ENCODE results near the gene LDB3. TPM values are rescaled to one million over a fixed set of nuclear protein-coding genes. Genes with fewer than 3 reads are reported as not detected.

Gene LDB3
- total and polyA plus RNA-seq, 4 donors, result 0.66 to 4.3 (median 2.4) TPM

DNA sequence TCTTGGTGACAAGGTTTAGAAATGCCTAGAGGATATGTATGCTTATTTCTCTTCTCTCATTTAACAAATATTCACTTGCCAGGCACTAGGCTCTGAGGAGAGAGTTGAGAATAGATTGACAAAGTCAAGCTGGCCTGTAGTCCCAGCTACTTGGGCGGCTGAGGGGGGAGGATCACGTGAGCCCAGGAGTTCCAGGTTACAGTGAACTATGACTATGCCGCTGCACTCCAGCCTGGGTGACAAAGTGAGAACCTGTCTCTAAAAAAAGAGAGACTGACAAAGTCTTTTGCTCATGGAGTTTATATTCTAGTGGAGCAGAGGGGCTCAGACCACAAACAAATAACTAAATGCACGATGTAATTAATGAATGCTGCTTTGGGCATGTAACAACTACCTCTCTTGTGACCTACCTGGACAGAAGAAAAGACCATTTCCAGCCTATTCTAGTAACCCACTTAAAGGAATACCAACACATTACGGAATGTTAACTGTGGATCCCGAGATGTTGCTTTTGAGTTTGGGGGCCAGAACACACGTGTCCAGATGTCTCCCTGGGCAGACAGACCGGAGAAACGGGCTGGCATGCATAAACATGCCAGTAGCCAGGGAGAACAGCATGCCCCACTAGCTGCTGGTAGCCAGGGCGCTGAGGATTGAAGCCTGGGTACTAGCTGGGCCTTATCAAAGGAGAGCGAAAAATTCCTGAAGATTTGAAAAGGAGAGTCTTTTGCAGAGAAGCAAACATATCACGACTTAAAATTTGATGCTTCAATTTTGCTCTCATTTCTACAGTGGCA is 85.5 kb downstream of the LDB3 start:
- peaks cover 19% of the 10 kb centered on the region for H3K4me1 ChIP-seq (ENCODE audit: control insufficient read depth, insufficient read depth, low read length)
- no peak overlapping the region for H3K4me3 ChIP-seq (ENCODE audit: low read depth, low read length)
- no peak overlapping the region for H3K27ac ChIP-seq (ENCODE audit: low read depth, low read length)
- no peak for DNase-seq (ENCODE audit: low read depth in 4 of 6, low spot score in 6 of 6)
- 74% methylated on average over 10 of the region's 12 CpGs for WGBS (ENCODE audit: insufficient coverage)
- H3K27me3 ChIP-seq (ENCODE audit: control insufficient read depth, insufficient read depth, low read length), result no peaks in the 10 kb centered on the region
- peaks cover 2% of the 10 kb centered on the region for H3K36me3 ChIP-seq (ENCODE audit: control insufficient read depth, insufficient read depth, low read length)
- no peaks in the 10 kb centered on the region for H3K9me3 ChIP-seq (ENCODE audit: control insufficient read depth, insufficient read depth, low read length)

DNA sequence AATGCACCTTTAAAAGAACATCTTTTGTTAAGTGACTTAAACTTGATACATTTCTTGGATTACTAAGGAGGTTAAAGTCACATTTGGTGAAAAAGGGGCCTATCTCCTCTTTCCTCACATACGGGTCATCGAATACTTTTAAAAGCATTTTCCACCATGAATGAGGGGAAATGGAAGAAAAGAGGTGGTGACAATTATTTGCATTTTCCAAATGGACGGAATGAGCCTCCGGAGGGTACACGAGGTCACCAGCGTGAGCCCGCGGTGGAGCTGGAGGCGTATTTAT is 87.1 kb downstream of the LDB3 start:
- no peaks in the 10 kb centered on the region for H3K27me3 ChIP-seq (ENCODE audit: control insufficient read depth, insufficient read depth, low read length)
- H3K9me3 ChIP-seq (ENCODE audit: control insufficient read depth, insufficient read depth, low read length), result no peaks in the 10 kb centered on the region
- H3K4me3 ChIP-seq (ENCODE audit: low read depth, low read length), result peak overlapping the region; percentile 70
- peaks cover 19% of the 10 kb centered on the region for H3K4me1 ChIP-seq (ENCODE audit: control insufficient read depth, insufficient read depth, low read length)
- no peak for DNase-seq (ENCODE audit: low read depth in 4 of 6, low spot score in 6 of 6)
- H3K36me3 ChIP-seq (ENCODE audit: control insufficient read depth, insufficient read depth, low read length), result peaks cover 2% of the 10 kb centered on the region
- WGBS (ENCODE audit: insufficient coverage), result 0% methylated on average over 7 of the region's 9 CpGs
- peak overlapping the region; percentile 93 for H3K27ac ChIP-seq (ENCODE audit: low read depth, low read length)

DNA sequence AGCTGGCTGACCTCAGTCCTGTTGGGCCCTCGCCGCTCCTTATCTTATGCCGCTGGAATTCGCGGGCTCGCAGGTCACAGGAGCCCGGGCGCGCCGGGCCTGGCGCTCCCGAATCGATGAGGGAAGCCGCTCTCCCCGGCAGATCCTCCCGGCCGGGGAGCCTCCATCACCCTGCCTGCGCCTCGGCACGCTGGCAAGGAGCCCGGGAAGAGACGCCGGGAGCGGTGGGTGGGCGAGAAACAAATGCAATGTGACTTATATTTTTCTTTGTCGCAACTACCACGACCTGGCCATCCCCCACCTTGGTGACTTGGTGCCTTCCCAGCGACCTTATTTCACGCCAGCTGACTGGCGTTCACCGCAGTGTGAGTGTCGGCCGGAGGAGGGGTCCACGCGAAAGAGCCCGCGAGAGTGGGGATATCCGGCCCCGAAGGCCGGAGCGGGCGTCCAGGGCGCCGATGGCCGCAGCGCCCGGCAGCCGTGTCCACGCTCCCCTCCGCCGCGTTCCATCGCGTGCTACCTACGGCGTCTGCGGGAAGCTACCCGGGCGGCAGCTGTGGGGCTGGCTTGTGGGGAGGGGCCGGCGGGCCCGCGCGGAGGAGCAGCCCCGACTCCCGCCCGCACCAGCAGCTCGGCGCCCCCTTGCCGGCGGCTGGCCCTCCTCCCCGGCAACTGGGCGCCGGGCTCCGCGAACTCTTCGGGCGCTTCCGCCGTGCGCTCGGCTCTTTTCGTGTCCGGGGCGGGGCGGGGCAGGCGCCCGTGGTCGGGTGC is 87.6 kb downstream of the LDB3 start:
- WGBS (ENCODE audit: insufficient coverage), result 0% methylated on average over 81 of the region's 89 CpGs
- Histone ChIP-seq H3K36me3 (ENCODE audit: control insufficient read depth, insufficient read depth, low read length) (peaks cover 2% of the 10 kb centered on the region), H3K27ac (ENCODE audit: low read depth, low read length) (peak overlapping the region; percentile 93), H3K27me3 (ENCODE audit: control insufficient read depth, insufficient read depth, low read length) (no peaks in the 10 kb centered on the region), H3K4me3 (ENCODE audit: low read depth, low read length) (peak overlapping the region; percentile 70), H3K4me1 (ENCODE audit: control insufficient read depth, insufficient read depth, low read length) (peaks cover 19% of the 10 kb centered on the region), H3K9me3 (ENCODE audit: control insufficient read depth, insufficient read depth, low read length) (no peaks in the 10 kb centered on the region)
- peak in 5 of 6 donors; percentile 88 to 99 (median 94) for DNase-seq (ENCODE audit: low read depth in 4 of 6, low spot score in 6 of 6)

DNA sequence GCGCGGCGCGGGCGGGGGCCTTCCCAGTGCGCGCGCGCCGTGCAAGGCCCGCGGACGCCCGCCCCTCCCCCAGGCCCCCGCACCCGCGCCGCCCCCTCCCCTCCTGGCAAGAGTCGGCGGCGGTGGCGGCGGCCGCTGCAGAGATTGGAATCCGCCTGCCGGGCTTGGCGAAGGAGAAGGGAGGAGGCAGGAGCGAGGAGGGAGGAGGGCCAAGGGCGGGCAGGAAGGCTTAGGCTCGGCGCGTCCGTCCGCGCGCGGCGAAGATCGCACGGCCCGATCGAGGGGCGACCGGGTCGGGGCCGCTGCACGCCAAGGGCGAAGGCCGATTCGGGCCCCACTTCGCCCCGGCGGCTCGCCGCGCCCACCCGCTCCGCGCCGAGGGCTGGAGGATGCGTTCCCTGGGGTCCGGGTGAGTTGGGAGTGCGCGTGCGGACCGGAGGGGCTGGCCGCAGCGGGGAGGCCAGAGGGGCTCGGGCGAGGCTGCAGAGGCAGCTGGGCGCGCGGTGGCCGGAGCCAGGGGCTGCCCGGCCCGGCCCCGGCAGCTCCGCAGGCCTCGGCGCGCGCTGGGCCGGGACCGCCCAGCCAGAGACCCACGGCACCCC is 88.3 kb downstream of the LDB3 start, which contains the start of gene BMPR1A:
Gene BMPR1A (plus strand): TSS at position 109 of the 602 bp plus-strand sequence. CDS start 119,400 bp downstream, outside the sequence.
- Histone ChIP-seq H3K4me3 (ENCODE audit: low read depth, low read length) (peak within 1 kb of the TSS; percentile 88), H3K36me3 (ENCODE audit: control insufficient read depth, insufficient read depth, low read length) (peaks cover 2% of the 10 kb centered on the region), H3K27me3 (ENCODE audit: control insufficient read depth, insufficient read depth, low read length) (no peaks in the 10 kb centered on the region), H3K27ac (ENCODE audit: low read depth, low read length) (peak within 1 kb of the TSS; percentile 95), H3K9me3 (ENCODE audit: control insufficient read depth, insufficient read depth, low read length) (no peaks in the 10 kb centered on the region), H3K4me1 (ENCODE audit: control insufficient read depth, insufficient read depth, low read length) (peaks cover 19% of the 10 kb centered on the region)
- WGBS (ENCODE audit: insufficient coverage), result under 1% methylated on average over 79 of the region's 85 CpGs
- peak in 1 of 6 donors; percentile 74 for DNase-seq (ENCODE audit: low read depth in 4 of 6, low spot score in 6 of 6)

DNA sequence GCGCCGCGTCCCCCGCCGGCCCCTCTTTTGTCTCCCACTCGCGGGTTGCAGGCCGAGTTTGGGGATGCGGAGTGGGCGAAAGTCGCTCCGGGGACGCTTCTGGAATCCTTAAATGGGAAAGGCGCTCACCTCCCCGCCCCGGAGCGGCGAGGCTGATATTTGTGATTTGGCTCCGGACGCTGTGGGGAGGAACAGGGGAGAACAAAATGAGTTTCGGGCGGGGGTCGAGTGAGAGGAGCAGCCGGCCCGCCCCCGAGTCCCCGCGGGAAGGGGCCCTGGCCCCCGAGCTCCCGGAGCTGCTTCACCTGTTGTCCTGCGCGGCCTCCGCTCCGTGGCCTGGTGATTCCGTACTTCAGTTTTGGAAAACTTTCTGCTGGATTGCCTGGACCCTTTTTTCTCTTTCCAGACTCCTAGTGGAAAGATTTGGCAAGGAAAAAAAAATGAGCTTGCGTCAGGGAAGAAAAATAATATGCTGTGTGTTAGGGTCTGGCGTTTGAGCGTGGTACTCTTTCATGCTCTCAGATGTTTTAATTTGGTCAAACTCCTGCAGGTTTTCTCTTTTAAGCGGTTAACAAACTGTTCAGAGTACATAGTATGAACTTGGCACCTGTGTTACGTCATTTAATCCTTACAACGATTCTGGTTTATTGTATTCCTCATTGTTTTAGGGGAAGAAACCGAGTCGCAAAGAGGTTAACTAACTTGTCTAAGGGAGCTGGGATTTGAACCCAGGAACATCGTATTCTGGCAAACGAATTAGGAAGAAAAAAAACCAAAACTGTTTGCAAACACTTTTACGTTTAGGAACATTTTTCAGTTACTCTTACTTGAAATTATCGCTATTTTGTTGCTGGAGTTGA is 89.0 kb downstream of the LDB3 start:
- DNase-seq (ENCODE audit: low read depth in 4 of 6, low spot score in 6 of 6), result peak in 2 of 6 donors; percentile 66 to 79
- H3K4me3 ChIP-seq (ENCODE audit: low read depth, low read length), result peak overlapping the region; percentile 88
- no peaks in the 10 kb centered on the region for H3K27me3 ChIP-seq (ENCODE audit: control insufficient read depth, insufficient read depth, low read length)
- H3K9me3 ChIP-seq (ENCODE audit: control insufficient read depth, insufficient read depth, low read length), result no peaks in the 10 kb centered on the region
- peaks cover 19% of the 10 kb centered on the region for H3K4me1 ChIP-seq (ENCODE audit: control insufficient read depth, insufficient read depth, low read length)
- peaks cover under 1% of the 10 kb centered on the region for H3K36me3 ChIP-seq (ENCODE audit: control insufficient read depth, insufficient read depth, low read length)
- H3K27ac ChIP-seq (ENCODE audit: low read depth, low read length), result peak overlapping the region; percentile 95
- WGBS (ENCODE audit: insufficient coverage), result 0% methylated on average over 37 of the region's 47 CpGs

DNA sequence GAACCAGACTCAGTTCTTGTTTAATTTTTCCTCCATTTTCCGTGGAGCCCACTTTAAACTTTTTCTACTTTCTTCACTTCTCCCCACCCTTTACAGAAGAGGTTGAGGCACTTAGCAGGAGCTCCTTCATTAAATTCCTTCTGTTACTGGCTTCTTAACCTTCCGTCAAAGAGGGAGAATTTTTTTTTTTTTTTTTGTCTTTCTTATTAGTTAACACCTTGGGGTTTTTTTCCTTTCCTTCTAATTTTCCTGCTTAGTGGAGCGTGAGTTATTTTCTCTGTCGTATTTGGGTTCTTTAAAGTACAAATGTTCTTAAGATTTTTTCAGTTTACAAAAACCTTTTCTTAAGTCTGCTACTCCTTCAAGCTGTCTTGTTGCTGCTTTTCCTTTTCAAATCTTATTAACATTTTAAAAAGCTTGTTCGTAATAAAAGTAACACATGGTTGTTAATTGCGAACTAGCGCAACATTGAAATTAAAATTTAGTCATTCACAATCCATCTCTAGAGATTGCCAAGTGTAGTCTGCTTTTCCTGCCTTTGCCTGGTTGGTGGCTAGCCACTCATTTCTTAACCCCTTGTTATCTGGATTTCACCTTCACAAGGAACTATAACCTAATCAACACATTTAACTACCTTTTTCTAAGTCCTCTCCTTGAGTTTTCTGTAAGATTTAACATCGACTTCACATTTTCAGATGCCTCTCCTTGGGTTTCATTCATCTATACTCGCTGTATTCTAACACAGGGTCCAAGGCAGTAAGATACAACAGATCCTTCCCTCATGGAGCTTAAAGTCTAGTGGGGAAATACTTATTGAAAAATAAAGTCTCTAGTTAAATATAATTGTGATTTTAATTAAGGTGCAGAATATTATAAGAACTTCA is 90.1 kb downstream of the LDB3 start:
- peaks cover 19% of the 10 kb centered on the region for H3K4me1 ChIP-seq (ENCODE audit: control insufficient read depth, insufficient read depth, low read length)
- H3K27ac ChIP-seq (ENCODE audit: low read depth, low read length), result peak overlapping the region; percentile 95
- WGBS (ENCODE audit: insufficient coverage), result 7% methylated on average over 2 of the region's 9 CpGs
- H3K36me3 ChIP-seq (ENCODE audit: control insufficient read depth, insufficient read depth, low read length), result no peaks in the 10 kb centered on the region
- H3K4me3 ChIP-seq (ENCODE audit: low read depth, low read length), result peak overlapping the region; percentile 88
- peak in 2 of 6 donors; percentile 70 to 72 for DNase-seq (ENCODE audit: low read depth in 4 of 6, low spot score in 6 of 6)
- H3K9me3 ChIP-seq (ENCODE audit: control insufficient read depth, insufficient read depth, low read length), result no peaks in the 10 kb centered on the region
- no peaks in the 10 kb centered on the region for H3K27me3 ChIP-seq (ENCODE audit: control insufficient read depth, insufficient read depth, low read length)

DNA sequence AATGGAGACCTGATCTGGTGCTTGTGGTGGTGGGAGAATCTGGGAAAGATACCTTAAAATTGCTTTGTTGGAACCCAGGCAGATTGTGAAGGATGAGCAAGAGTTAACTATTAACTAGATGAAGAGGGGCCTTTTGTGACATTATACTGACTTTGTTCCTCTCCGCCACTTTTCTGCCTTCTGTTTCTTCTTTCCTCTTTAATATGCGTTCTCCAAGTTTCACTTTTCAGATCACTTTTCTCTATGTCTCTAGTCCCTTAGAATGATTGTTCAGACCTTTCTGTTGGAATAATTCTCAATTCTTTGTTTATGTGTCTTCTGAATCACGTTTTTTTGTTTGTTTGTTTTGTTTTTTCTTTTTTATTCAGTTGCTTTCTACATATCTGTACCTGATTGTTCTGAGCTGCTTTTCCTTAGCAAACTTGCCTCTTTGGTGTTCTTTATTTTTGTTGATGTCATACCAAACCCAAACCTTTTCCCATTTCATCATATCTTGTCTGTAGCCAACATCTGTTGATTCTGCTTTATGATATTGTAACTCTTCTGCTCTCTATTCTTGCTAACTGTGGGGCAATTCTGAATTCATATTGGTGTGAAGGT is 90.9 kb downstream of the LDB3 start:
- DNase-seq (ENCODE audit: low read depth in 4 of 6, low spot score in 6 of 6), result no peak
- 25% methylated on average over 2 of the region's 3 CpGs for WGBS (ENCODE audit: insufficient coverage)
- Histone ChIP-seq H3K27ac (ENCODE audit: low read depth, low read length) (peak overlapping the region; percentile 44), H3K36me3 (ENCODE audit: control insufficient read depth, insufficient read depth, low read length) (no peaks in the 10 kb centered on the region), H3K9me3 (ENCODE audit: control insufficient read depth, insufficient read depth, low read length) (no peaks in the 10 kb centered on the region), H3K27me3 (ENCODE audit: control insufficient read depth, insufficient read depth, low read length) (no peaks in the 10 kb centered on the region), H3K4me1 (ENCODE audit: control insufficient read depth, insufficient read depth, low read length) (peaks cover 13% of the 10 kb centered on the region), H3K4me3 (ENCODE audit: low read depth, low read length) (peak overlapping the region; percentile 88)

DNA sequence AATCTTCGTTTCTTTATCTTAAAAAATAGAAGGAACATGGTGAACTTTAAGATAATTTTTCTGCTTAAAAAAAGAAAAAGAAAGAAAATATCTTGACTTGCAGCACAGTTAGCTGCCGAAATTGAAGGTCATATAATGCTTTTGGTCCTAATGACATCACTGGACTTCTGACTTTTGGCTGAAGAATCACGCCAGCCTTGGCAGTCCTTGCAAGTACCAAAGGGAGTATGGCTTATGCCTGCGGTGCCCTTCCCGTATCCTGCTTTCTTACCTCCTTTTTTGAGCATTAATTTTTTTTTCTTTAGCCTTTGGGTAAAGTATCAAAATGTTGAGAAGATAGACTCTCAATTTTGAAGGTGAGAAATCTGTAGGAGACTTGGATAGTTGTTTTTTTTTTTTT is 95.1 kb downstream of the LDB3 start:
- H3K27me3 ChIP-seq (ENCODE audit: control insufficient read depth, insufficient read depth, low read length), result no peaks in the 10 kb centered on the region
- H3K36me3 ChIP-seq (ENCODE audit: control insufficient read depth, insufficient read depth, low read length), result no peaks in the 10 kb centered on the region
- 85% methylated on average over 2 of the region's 5 CpGs for WGBS (ENCODE audit: insufficient coverage)
- no peaks in the 10 kb centered on the region for H3K9me3 ChIP-seq (ENCODE audit: control insufficient read depth, insufficient read depth, low read length)
- DNase-seq (ENCODE audit: low read depth in 4 of 6, low spot score in 6 of 6), result no peak
- no peak overlapping the region for H3K27ac ChIP-seq (ENCODE audit: low read depth, low read length)
- H3K4me1 ChIP-seq (ENCODE audit: control insufficient read depth, insufficient read depth, low read length), result peaks cover 7% of the 10 kb centered on the region
- H3K4me3 ChIP-seq (ENCODE audit: low read depth, low read length), result no peak overlapping the region

Data from spinal cord (tissue), 10 donors.